GM06990 (cell line): Measurements from ENCODE around the gene WDR93.

Source experiments
- DNase-seq: peaks from one replicate; pipeline ENCODE4 v3.0.0-alpha.2; 2011; ENCODE audit not compliant: insufficient read length; ENCODE audit errors: extremely low read depth
- H3K27me3 ChIP-seq: replicated peaks from 2 replicates; pipeline ENCODE4 v1.6.0; 2011; ENCODE audit warnings: low read length; ENCODE audit not compliant: control insufficient read depth, insufficient read depth
- H3K36me3 ChIP-seq: 2 replicates; pipeline ENCODE4 v1.5.1; 2011; ENCODE audit warnings: low read length; ENCODE audit not compliant: control insufficient read depth, insufficient read depth
- H3K4me3 ChIP-seq: replicated peaks from 2 replicates; pipeline ENCODE4 v1.5.1; 2011; ENCODE audit warnings: low read depth, mild to moderate bottlenecking, control low read depth, low read length
- TF ChIP-seq, protein P1 (sequence below): IDR thresholded peaks from 2 replicates; pipeline ENCODE4 v1.5.1; 2011; ENCODE audit warnings: low read length, control low read depth, mild to moderate bottlenecking, inconsistent platforms; ENCODE audit not compliant: insufficient read depth, poor library complexity, severe bottlenecking

The WDR93 gene

DNA sequence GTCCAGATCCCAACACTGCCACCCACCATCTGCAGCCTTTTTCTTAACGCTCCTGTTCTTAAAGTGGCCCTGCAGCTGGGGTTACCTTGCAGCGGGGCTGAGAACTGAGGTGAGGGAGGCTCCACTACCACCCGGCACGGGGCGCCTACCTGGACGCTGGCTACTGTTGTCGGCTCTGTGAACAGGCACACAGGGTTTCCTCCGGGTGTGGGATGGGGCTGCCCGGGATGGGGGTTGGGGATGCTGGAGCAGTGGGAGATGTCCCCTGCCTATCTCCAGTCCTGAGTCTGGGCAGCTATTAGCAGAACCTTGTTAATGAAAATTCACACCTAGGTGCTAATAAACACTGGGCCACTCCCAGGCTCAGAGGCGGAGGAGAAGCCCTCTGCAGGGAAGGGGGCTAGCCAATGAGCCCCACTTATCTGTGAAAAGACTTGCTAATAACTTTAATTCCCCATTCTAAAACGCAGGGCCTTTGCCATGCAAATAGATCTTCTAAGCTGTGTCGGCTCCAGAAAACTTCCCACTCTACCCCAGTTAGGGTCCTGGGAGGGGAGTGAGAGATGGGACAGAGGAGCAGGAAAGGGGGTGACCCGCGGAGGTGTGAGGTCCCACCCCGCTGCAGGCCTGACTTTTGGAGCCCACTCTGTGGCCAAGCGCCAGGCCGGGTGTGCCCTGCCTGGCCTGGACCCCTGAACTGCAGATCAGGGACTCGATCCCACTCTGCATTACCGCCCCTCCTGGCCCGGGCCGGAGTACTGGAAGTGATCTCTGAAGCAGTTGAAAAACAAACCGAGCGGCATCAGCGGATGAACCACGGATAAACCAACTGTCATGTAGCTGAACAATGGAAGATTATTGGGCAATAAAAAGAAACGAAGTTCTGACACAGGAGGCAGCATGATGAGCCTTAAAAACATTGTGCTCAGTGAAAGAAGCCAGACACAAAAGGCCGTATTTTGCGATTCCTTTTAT, 57.4 kb downstream of the WDR93 start:
- no peaks in the 10 kb centered on the region for H3K36me3 ChIP-seq
- no peak overlapping the region for H3K4me3 ChIP-seq
- TF ChIP-seq, protein P1, sequence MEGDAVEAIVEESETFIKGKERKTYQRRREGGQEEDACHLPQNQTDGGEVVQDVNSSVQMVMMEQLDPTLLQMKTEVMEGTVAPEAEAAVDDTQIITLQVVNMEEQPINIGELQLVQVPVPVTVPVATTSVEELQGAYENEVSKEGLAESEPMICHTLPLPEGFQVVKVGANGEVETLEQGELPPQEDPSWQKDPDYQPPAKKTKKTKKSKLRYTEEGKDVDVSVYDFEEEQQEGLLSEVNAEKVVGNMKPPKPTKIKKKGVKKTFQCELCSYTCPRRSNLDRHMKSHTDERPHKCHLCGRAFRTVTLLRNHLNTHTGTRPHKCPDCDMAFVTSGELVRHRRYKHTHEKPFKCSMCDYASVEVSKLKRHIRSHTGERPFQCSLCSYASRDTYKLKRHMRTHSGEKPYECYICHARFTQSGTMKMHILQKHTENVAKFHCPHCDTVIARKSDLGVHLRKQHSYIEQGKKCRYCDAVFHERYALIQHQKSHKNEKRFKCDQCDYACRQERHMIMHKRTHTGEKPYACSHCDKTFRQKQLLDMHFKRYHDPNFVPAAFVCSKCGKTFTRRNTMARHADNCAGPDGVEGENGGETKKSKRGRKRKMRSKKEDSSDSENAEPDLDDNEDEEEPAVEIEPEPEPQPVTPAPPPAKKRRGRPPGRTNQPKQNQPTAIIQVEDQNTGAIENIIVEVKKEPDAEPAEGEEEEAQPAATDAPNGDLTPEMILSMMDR = no peak
- H3K27me3 ChIP-seq = peaks cover 2% of the 10 kb centered on the region; the same call in 1 of the 2 replicates
- DNase-seq = no peak

DNA sequence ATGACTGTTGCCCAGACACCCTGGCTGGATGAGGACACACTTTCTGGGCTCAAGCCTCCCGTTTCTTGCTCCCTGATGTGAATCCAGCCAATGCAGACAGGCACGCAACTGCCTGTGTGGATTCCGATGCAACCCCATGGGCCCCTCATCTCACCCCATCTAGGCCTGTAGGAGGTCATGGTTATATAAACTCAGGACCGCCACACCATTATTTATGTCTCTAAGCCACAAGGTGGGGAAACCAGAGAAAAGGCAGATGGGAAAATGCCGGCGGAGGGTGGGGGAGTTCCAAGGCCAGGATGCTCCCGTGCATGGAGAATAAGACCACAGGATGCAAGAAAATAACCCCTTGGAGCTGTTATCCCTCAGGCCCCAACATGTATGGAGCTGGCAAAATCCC, 58.4 kb downstream of the WDR93 start:
- no peak for DNase-seq

DNA sequence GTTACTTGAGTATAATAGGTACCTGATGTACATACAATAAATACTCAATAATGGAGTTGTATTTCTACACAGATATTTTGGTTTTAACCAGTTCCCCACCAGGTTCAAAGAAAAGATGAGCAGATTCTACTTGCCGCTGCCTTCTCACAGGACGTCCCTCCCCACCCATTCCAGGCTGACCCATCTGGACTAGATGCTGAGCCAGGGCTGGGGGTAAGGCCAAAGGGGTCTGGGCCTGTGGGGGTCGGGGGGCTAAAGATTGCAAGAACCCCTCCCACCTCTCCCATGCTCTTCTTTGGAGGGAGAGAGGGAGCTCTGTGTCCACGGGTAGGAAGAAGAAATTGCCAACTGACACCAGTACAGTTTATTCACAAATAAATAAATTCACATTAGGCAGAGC, 58.9 kb downstream of the WDR93 start:
- no peaks in the 10 kb centered on the region for H3K36me3 ChIP-seq
- no peak overlapping the region for H3K4me3 ChIP-seq
- peaks cover 2% of the 10 kb centered on the region; the same call in 1 of the 2 replicates for H3K27me3 ChIP-seq
- no peak for DNase-seq
- TF ChIP-seq, protein P1 = no peak

More for the DNA sequence above, 58.4 kb downstream of the WDR93 start:
- H3K27me3 ChIP-seq = peaks cover 2% of the 10 kb centered on the region; the same call in 1 of the 2 replicates
- H3K36me3 ChIP-seq = no peaks in the 10 kb centered on the region
- H3K4me3 ChIP-seq = no peak overlapping the region
- TF ChIP-seq, protein P1 = no peak

DNA sequence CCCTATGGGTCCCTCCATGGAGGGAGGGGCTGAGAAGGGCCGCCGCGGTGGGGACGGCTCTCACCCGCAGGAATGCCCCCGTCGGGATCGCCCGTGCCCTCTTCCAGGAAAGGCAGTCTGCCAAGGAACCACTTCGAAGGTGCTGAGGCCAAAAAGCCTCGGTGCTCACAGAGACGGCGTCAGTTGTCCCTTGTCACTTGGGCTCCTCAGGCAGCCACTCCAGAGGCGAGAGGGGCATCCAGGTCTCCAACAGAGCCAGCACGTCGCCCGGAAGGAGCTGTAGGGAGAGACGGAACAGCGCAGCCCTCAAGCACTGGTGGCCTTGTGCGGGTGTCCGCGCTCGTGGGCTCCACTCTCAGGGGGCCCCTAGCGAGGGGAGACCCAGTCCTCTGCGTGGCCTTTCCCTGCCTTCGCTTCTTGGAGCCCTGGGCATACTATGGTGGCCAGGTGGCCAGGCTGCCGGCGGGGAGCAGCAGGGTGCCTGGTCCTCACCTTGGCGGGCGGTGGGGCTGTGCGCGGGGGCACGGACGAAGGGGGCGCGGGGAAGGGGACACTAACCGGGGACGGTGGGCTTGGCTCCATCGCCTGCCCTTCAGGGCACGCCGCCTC, 59.4 kb downstream of the WDR93 start:
- peaks cover 2% of the 10 kb centered on the region; the same call in 1 of the 2 replicates for H3K27me3 ChIP-seq
- DNase-seq = peak; percentile 21

More for the DNA sequence above, 59.4 kb downstream of the WDR93 start:
- TF ChIP-seq, protein P1 = no peak
- H3K36me3 ChIP-seq = no peaks in the 10 kb centered on the region
- peak overlapping the region; percentile 59 for H3K4me3 ChIP-seq
